ENCODE data around the gene UIMC1. TPM values are rescaled to one million over a fixed set of nuclear protein-coding genes. Genes with fewer than 3 reads are reported as not detected.

The UIMC1 gene
- total RNA-seq, 1 donor from 2014 or later: 72.5 TPM

DNA sequence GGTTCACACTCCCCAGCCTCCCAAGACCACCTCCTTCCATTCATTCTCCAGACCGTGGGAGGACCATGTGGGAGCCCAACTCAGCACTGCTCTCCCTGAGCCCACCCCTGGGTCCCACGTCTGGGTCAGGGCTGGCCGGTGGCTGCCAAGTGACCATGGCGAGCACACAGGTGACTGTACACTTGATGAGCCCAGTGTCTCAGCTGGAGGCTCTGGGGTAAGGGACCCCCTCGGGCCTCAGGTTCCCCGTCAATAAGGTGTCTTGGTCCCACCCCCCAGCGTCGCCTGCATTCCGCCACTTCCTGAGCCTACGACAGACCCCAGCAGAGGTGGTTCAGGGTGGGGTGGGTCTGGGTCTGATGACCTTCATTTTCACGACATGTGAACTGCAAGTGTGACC is 146.2 kb downstream of the UIMC1 start:
- ATAC-seq (ENCODE audit: low read depth) (no peak), DNase-seq (no peak)
- Mint-ChIP-seq H3K36me3 (ENCODE audit: low read depth) (no peaks in the 10 kb centered on the region), H3K4me1 (no peaks in the 10 kb centered on the region), H3K4me3 (no peak overlapping the region), H3K9me3 (no peaks in the 10 kb centered on the region), H3K27me3 (peaks cover 30% of the 10 kb centered on the region), H3K27ac (no peak overlapping the region)
- ChIA-PET POLR2A (no interaction called here), CTCF (no interaction called here)
- intact Hi-C loops (cut with micrococcal nuclease): no loop called here
- TF ChIP-seq, protein P1, sequence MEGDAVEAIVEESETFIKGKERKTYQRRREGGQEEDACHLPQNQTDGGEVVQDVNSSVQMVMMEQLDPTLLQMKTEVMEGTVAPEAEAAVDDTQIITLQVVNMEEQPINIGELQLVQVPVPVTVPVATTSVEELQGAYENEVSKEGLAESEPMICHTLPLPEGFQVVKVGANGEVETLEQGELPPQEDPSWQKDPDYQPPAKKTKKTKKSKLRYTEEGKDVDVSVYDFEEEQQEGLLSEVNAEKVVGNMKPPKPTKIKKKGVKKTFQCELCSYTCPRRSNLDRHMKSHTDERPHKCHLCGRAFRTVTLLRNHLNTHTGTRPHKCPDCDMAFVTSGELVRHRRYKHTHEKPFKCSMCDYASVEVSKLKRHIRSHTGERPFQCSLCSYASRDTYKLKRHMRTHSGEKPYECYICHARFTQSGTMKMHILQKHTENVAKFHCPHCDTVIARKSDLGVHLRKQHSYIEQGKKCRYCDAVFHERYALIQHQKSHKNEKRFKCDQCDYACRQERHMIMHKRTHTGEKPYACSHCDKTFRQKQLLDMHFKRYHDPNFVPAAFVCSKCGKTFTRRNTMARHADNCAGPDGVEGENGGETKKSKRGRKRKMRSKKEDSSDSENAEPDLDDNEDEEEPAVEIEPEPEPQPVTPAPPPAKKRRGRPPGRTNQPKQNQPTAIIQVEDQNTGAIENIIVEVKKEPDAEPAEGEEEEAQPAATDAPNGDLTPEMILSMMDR (IDR thresholded peaks at IDR 0.05): no peak

DNA sequence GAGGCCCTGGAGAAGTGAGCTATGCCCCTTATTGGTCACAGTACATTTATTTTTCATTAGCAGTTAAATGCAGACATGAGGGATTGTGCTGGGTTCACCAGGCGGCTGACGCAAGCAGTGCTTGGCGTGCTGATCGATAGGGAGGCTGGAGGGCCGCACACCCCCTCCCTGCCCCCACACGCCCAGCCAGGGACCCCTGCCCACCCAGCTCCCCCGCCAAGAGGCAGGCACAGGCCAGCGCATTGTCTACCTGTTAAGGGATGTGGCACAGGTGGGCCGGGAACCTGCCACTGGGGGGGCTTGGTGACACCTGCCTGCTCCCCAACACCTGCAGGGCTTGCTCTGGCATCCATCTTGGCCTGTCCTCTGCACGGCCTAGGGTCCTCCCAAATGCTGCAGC is 146.7 kb downstream of the UIMC1 start:
- CTCF ChIA-PET: no interaction called here
- H3K9me3 Mint-ChIP-seq: no peaks in the 10 kb centered on the region
- no peak overlapping the region for H3K4me3 Mint-ChIP-seq
- no peaks in the 10 kb centered on the region for H3K36me3 Mint-ChIP-seq (ENCODE audit: low read depth)
- POLR2A ChIA-PET: no interaction called here
- H3K27me3 Mint-ChIP-seq: peaks cover 29% of the 10 kb centered on the region
- H3K27ac Mint-ChIP-seq: no peak overlapping the region
- DNase-seq (no peak), ATAC-seq (ENCODE audit: low read depth) (no peak)
- TF ChIP-seq, protein P1 (IDR thresholded peaks at IDR 0.05): no peak
- intact Hi-C loops (cut with micrococcal nuclease): no loop called here
- no peaks in the 10 kb centered on the region for H3K4me1 Mint-ChIP-seq

DNA sequence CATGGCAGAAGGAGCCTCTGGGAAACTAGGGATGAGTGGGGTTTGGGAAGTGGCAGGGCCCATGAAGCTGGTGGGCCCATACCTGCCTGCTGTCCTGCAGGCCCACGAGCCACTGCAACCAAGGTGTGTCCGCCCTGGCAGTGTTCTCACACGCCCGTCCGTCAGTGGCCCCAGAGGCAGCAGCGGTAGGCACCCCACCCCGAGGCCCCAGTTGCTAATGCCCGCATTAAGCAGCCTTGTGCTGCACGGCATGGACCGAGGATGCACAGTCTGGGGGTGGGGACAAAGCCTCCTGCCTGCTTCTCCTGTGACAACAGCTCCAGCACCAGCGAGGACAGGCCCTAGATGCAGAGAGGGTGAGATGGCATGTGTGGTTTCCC is 148.7 kb downstream of the UIMC1 start:
- intact Hi-C loops (cut with micrococcal nuclease): no loop called here
- Mint-ChIP-seq H3K27me3 (peaks cover 18% of the 10 kb centered on the region), H3K9me3 (no peaks in the 10 kb centered on the region), H3K36me3 (ENCODE audit: low read depth) (no peaks in the 10 kb centered on the region), H3K4me1 (no peaks in the 10 kb centered on the region), H3K4me3 (no peak overlapping the region), H3K27ac (no peak overlapping the region)
- TF ChIP-seq, protein P1 (IDR thresholded peaks at IDR 0.05): no peak
- POLR2A ChIA-PET: no interaction called here
- ATAC-seq (ENCODE audit: low read depth) (no peak), DNase-seq (no peak)
- CTCF ChIA-PET: no interaction called here

DNA sequence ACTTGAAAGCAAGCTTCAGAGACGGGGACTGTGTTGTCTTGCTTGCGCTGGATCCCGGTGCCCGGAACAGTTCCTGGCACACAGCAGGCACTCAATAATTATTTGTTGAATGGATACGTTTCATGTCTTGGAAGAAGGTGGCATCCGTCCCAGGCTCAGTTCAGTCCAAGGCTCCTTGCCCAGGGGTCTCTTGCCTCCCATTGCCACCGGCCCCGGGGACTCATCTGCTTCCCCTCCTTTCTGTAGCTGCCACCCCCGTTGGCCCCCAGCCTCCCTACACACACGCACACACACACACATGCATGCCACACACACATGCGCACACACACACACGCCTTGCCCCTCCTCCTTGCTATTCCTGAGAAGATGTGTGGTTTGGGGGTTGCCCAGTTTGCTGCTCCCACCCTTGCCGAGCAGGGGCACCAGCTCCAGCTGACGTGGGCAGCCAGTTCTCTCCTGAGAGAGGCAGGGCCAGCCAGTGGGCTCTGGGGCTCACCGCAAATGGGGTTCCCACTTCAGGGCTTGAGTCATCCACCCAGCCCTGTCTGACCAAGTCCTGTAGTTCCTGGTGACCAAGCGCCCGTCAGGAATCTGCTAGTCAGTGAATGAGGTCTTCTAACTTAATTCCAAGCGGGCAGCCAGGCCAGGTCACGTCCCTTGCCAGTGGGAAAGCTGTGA is 149.2 kb downstream of the UIMC1 start:
- Mint-ChIP-seq H3K27ac (no peak overlapping the region), H3K4me1 (no peaks in the 10 kb centered on the region), H3K4me3 (no peak overlapping the region), H3K27me3 (peaks cover 18% of the 10 kb centered on the region), H3K36me3 (ENCODE audit: low read depth) (no peaks in the 10 kb centered on the region), H3K9me3 (no peaks in the 10 kb centered on the region)
- TF ChIP-seq, protein P1 (IDR thresholded peaks at IDR 0.05): no peak
- ChIA-PET POLR2A (no interaction called here), CTCF (no interaction called here)
- DNase-seq: no peak
- intact Hi-C loops (cut with micrococcal nuclease): no loop called here
- ATAC-seq (ENCODE audit: low read depth): no peak

DNA sequence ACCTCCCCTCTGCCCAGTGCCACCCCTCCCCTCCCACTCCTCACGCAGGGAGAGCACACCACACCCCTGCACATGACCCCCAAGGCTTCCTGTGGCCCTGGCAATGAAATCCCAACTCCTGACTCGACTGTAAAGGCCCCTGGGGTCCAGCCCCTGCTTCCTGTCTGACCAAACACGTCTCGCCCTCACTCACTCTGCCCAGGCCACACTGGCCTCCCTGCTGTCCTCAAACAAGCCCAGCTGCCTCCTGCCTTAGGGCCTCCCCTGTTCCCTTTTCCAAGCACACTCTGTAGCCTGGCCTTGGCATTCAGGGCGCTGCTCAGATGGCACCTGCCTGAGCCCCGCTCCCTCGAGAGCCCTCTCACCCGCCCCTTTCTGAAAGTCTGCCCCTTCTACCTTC is 149.8 kb downstream of the UIMC1 start:
- H3K4me3 Mint-ChIP-seq: no peak overlapping the region
- no peak for DNase-seq
- H3K4me1 Mint-ChIP-seq: no peaks in the 10 kb centered on the region
- peaks cover 17% of the 10 kb centered on the region for H3K27me3 Mint-ChIP-seq
- H3K36me3 Mint-ChIP-seq (ENCODE audit: low read depth): no peaks in the 10 kb centered on the region
- no peak for ATAC-seq (ENCODE audit: low read depth)
- TF ChIP-seq, protein P1 (IDR thresholded peaks at IDR 0.05): no peak
- ChIA-PET POLR2A (no interaction called here), CTCF (no interaction called here)
- no peak overlapping the region for H3K27ac Mint-ChIP-seq
- no peaks in the 10 kb centered on the region for H3K9me3 Mint-ChIP-seq
- intact Hi-C loops (cut with micrococcal nuclease): no loop called here

Data from activated B cell treated with CpG ODN at 0.5 μM for 24 hours (primary cell).